Astrocyte (in vitro differentiated cells and primary cell): ENCODE results near the gene PRKD1. TPM values are rescaled to one million over a fixed set of nuclear protein-coding genes. Genes with fewer than 3 reads are reported as not detected.

Source experiments
- DNase-seq: peaks from one replicate; pipeline ENCODE4 v3.0.0-alpha.2; 2010; ENCODE audit warnings: low read depth
- FAIRE-seq: peaks from 2 replicates; lab custom pipeline; 2011; peaks lifted over from hg19 to GRCh38; lab: Jason Lieb, UNC
- H2AFZ ChIP-seq: 2 replicates; pipeline ENCODE4 v1.6.0; 2012; ENCODE audit warnings: low read depth, low read length, inconsistent platforms
- H3K27ac ChIP-seq: 2 replicates; pipeline ENCODE4 v1.5.1; 2011; ENCODE audit warnings: low read depth, low read length, inconsistent platforms
- H3K27me3 ChIP-seq: 2 replicates; pipeline ENCODE4 v1.6.0; 2011; ENCODE audit warnings: low read length, inconsistent platforms; ENCODE audit not compliant: insufficient read depth
- H3K36me3 ChIP-seq: 2 replicates; pipeline ENCODE4 v1.5.1; 2011; ENCODE audit warnings: low read length, inconsistent platforms; ENCODE audit not compliant: insufficient read depth
- H3K4me1 ChIP-seq: 2 replicates; pipeline ENCODE4 v1.5.1; 2011; ENCODE audit warnings: low read length, inconsistent platforms; ENCODE audit not compliant: insufficient read depth
- H3K4me2 ChIP-seq: 2 replicates; pipeline ENCODE4 v1.6.0; 2012; ENCODE audit warnings: low read length, inconsistent platforms
- H3K4me3 ChIP-seq: 2 replicates; pipeline ENCODE4 v1.5.1; 2011; ENCODE audit warnings: low read depth, mild to moderate bottlenecking, low read length, inconsistent platforms; ENCODE audit not compliant: insufficient read depth
- H3K79me2 ChIP-seq: 2 replicates; pipeline ENCODE4 v1.6.0; 2012; ENCODE audit warnings: mild to moderate bottlenecking, low read length, inconsistent platforms; ENCODE audit not compliant: insufficient read depth
- H3K9ac ChIP-seq: 2 replicates; pipeline ENCODE4 v1.6.0; 2012; ENCODE audit warnings: mild to moderate bottlenecking, low read length, inconsistent platforms
- H3K9me3 ChIP-seq: 2 replicates; pipeline ENCODE4 v1.5.1; 2012; ENCODE audit warnings: low read depth, mild to moderate bottlenecking, low read length, inconsistent platforms; ENCODE audit not compliant: insufficient read depth
- H4K20me1 ChIP-seq: 2 replicates; pipeline ENCODE4 v1.6.0; 2012; ENCODE audit warnings: low read length, inconsistent platforms; ENCODE audit not compliant: insufficient read depth
- H3K27ac Mint-ChIP-seq: one replicate; pipeline ENCODE4 v1.8.0; 2021; ENCODE audit warnings: mild to moderate bottlenecking, mixed read lengths; ENCODE audit not compliant: unreplicated experiment
- H3K27me3 Mint-ChIP-seq: one replicate; pipeline ENCODE4 v1.8.0; 2021; ENCODE audit warnings: low read depth, mixed read lengths; ENCODE audit not compliant: unreplicated experiment
- H3K36me3 Mint-ChIP-seq: one replicate; pipeline ENCODE4 v1.8.0; 2021; ENCODE audit warnings: low read depth, mixed read lengths; ENCODE audit not compliant: unreplicated experiment
- H3K4me1 Mint-ChIP-seq: one replicate; pipeline ENCODE4 v1.8.0; 2021; ENCODE audit warnings: low read depth, mixed read lengths; ENCODE audit not compliant: unreplicated experiment
- H3K4me3 Mint-ChIP-seq: one replicate; pipeline ENCODE4 v1.8.0; 2021; ENCODE audit warnings: mild to moderate bottlenecking, moderate library complexity, mixed read lengths; ENCODE audit not compliant: unreplicated experiment
- H3K9me3 Mint-ChIP-seq: one replicate; pipeline ENCODE4 v1.8.0; 2021; ENCODE audit warnings: mild to moderate bottlenecking, mixed read lengths; ENCODE audit not compliant: unreplicated experiment
- CTCF ChIP-seq: IDR thresholded peaks from 2 replicates; pipeline ENCODE4 v1.5.1; 2011; ENCODE audit warnings: low read depth, mild to moderate bottlenecking, inconsistent platforms, low read length, moderate library complexity; ENCODE audit not compliant: insufficient read depth
- EZH2 ChIP-seq: IDR thresholded peaks from 2 replicates; pipeline ENCODE4 v1.6.1; 2012; ENCODE audit warnings: mild to moderate bottlenecking, low read length, inconsistent platforms; ENCODE audit not compliant: insufficient read depth
- total RNA-seq: library from RNA; stranded (reverse); gene quantifications from 2 replicates; pipeline ENCODE4 v1.2.1, GENCODE V29; 2021

The PRKD1 gene
- total RNA-seq, 1 donor from 2014 or later: 5.9 TPM

- Mint-ChIP-seq H3K9me3 (peaks cover 3% of the 10 kb centered on the region), H3K27ac (no peak overlapping the region), H3K4me3 (no peak overlapping the region), H3K36me3 (no peaks in the 10 kb centered on the region), H3K27me3 (no peaks in the 10 kb centered on the region), H3K4me1 (peaks cover 3% of the 10 kb centered on the region)
- Histone ChIP-seq H3K4me2 (no peak overlapping the region), H3K27ac (no peak overlapping the region), H2AFZ (no peak overlapping the region), H4K20me1 (no peaks in the 10 kb centered on the region), H3K79me2 (no peaks in the 10 kb centered on the region), H3K4me1 (no peaks in the 10 kb centered on the region), H3K4me3 (no peak overlapping the region), H3K27me3 (no peaks in the 10 kb centered on the region), H3K9me3 (no peaks in the 10 kb centered on the region), H3K36me3 (no peaks in the 10 kb centered on the region), H3K9ac (no peak overlapping the region)
- no peak for FAIRE-seq
- no peak for DNase-seq
- no peak for TF ChIP-seq CTCF
- no peak for TF ChIP-seq EZH2
Observed at GRCh38 chr14:29940482-29940881, 12.8 kb upstream of the PRKD1 start.

GRCh38 chr14:29937116-29937515 lies 9.5 kb upstream of the PRKD1 start:
- Histone ChIP-seq H3K36me3 (no peaks in the 10 kb centered on the region), H3K4me2 (no peak overlapping the region), H2AFZ (no peak overlapping the region), H4K20me1 (no peaks in the 10 kb centered on the region), H3K27me3 (no peaks in the 10 kb centered on the region), H3K4me1 (no peaks in the 10 kb centered on the region), H3K27ac (no peak overlapping the region), H3K9me3 (no peaks in the 10 kb centered on the region), H3K9ac (no peak overlapping the region), H3K4me3 (no peak overlapping the region), H3K79me2 (no peaks in the 10 kb centered on the region)
- peaks cover 3% of the 10 kb centered on the region for H3K4me1 Mint-ChIP-seq
- no peak for DNase-seq
- H3K27me3 Mint-ChIP-seq: no peaks in the 10 kb centered on the region
- peaks cover 3% of the 10 kb centered on the region for H3K9me3 Mint-ChIP-seq
- H3K27ac Mint-ChIP-seq: no peak overlapping the region
- TF ChIP-seq EZH2 (no peak), CTCF (no peak)
- FAIRE-seq: peak; percentile 56
- H3K36me3 Mint-ChIP-seq: no peaks in the 10 kb centered on the region
- H3K4me3 Mint-ChIP-seq: no peak overlapping the region

- Mint-ChIP-seq H3K4me3 (no peak overlapping the region), H3K27me3 (no peaks in the 10 kb centered on the region), H3K9me3 (no peaks in the 10 kb centered on the region), H3K36me3 (no peaks in the 10 kb centered on the region), H3K27ac (no peak overlapping the region), H3K4me1 (peaks cover 19% of the 10 kb centered on the region)
- no peak overlapping the region for H3K9ac ChIP-seq
- FAIRE-seq: peak; percentile 75
- TF ChIP-seq EZH2 (no peak), CTCF (no peak)
- H3K36me3 ChIP-seq: no peaks in the 10 kb centered on the region
- H3K4me3 ChIP-seq: no peak overlapping the region
- no peak overlapping the region for H2AFZ ChIP-seq
- peak; percentile 63 for DNase-seq
- peaks cover 21% of the 10 kb centered on the region for H3K4me1 ChIP-seq
- no peaks in the 10 kb centered on the region for H3K9me3 ChIP-seq
- H3K27me3 ChIP-seq: no peaks in the 10 kb centered on the region
- H3K27ac ChIP-seq: no peak overlapping the region
- H3K4me2 ChIP-seq: peak overlapping the region; percentile 27
- H4K20me1 ChIP-seq: peaks cover 15% of the 10 kb centered on the region
- H3K79me2 ChIP-seq: peaks cover 10% of the 10 kb centered on the region
Observed at GRCh38 chr14:29930283-29930682, 2.6 kb upstream of the PRKD1 start.
